Measurements from ENCODE around the gene OSGIN1.

OSGIN1 gene

DNA sequence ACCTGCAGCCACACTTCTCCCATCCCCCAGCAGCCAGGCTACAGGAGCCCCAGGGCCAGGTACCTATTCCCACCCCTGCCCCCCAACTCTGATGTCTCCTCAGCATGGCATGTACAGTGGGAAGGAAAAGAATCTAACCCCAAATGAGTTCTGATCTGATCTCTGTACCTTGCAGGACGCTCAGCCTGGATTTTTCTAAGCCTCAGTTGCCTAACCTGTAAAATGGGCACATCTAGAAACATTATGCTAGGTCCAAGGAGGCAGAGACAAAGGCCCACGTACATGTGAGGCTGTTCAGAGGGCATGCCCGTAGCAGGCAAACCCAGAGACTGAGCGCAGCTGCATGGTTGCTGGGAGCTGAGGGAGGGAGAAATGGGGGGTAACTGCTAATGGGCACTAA is 54.5 kb downstream of the OSGIN1 start:
- DNase-seq = no peak

- DNase-seq = no peak
These were observed 54.9 kb downstream of the OSGIN1 start for GRCh38 chr16:84007965-84008364.

GRCh38 chr16:84009282-84009681 is 56.2 kb downstream of the OSGIN1 start:
- no peak for DNase-seq

DNA sequence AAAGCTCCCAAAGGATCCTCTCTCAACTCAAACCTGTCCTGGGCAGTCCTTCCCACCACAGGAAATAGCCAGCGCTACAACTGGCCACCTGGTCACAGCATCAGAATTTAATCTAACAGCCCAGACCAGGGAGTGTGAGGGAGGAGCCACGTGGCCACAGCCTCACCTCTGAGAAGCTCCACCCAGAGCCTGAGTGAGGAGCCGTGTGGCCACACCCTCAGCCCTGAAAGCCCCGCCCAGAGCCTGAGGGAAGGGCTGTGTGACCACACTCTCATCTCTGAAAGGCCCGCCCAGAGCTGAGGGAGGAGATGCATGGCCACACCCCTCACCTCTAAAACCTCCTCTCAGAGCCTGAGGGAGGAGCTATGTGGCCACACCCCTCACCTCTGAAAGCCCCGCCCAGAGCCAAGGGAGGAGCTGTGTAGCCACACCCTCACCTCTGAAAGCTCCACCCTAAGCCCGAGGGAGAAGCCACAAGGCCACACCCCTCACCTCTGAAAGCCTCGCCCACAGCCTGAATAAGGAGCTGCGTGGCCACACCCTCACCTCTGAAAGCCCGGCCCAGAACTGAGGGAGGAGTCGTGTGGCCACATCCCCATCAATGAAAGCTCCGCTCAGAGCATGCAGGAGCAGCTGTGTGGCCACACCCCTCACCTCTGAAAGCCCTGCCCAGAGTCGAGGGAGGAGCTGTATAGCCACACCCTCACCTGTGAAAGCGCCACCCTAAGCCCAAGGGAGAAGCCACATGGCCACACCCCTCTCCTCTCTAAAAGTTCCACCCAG is 60.9 kb downstream of the OSGIN1 start:
- DNase-seq = peak; percentile 90

DNA sequence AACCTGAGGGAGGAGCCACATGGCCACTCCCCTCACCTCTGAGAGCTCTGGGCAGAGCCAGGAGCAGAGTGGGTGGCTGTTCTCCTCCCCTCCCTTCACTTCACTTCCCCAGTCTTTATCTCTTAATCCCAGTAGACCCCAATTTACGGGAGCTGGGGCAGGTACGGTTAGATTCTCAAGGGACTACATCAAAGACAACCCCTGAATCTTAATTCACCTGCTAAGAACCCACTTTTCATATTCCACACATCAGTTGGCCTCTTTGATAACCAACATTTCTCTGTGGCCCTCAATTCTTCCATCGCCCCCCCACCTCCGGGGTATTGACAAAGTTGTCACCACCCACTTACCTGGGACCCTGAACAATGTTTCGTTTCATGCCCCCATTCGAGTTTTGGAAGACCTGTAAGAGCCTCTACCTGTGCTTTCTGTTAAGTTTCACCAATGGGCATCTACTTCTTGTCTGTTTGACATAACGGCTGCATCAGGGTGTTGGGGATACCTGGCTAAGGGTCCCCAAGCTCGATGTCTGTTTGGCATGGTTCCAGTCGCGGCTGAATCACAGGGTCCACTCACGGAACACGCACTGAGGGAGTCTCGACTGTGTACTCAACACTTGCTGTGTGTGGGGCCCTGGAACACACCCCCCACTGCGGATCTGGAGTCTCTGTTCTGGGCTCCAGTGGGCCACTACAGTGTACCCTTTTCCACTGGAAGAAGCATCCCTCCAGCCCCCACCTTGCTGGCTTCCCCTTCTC is 61.7 kb downstream of the OSGIN1 start:
- no peak for DNase-seq

DNA sequence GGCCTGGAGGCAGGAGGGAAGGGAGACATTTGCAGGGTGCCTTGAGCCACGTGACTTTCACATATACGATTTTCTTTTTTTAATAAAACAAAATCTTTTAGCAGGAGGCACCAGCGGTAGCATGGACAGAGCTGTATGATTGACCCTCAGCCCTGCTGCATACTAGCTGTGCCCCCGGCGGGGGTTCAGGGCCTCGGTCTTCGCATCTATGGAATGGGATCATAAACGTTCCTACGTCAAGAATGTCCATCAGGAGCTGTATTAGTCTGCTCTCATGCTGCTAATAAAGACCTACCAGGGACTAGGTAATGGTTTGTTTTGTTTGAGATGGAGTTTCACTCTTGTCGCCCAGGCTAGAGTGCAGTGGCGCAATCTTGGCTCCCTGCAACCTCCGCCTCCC is 62.4 kb downstream of the OSGIN1 start:
- no peak for DNase-seq

Measured in NCI-H2171 (cell line).